NOMO-1 treated with dmso at 0.1 percent for 144 hours (cell line): ENCODE data around the gene ASPG.

ENCODE experiments used
- DNase-seq: peaks from one replicate; lab custom pipeline; 2025; ENCODE audit not compliant: unreplicated experiment; lab: John Stamatoyannopoulos, UW

ASPG gene

DNA sequence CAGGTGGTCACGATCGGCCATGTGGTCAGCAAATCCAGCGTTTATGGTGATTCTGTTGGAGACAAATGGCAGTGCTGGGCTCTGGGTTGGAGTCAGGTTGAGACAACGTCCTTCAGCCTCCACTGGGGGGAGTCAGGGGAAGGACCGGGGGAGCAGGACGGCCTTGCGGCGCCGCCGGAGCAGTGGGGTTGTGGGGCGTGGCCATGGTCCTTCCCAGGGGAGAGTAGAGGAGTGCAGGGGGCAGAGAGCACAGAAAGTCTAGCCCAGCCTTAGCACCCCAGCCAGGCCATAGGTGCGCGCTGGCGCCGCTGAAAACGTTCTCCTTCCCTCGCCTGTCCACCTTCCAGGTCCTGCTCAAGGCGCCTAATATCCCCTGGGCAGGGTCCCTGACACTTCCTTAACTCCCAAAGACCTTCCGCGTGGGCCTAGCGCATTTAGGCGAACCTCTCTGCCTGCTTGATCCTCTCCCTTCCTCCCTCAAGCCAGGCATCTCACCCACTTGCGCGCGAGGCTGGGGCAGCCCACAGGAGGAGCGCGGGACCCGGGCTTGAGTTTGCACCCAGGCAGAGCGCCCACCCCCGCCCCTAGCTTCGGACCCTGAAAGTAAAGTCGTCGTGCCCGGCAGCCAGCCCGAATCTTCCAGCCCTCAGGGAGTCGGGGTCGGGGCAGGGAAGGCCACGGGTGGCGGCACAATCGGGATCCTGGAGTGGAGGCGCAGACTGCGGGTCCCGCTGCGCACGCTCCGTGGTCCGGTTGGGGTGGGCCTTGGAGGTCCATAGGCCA lies 49.8 kb downstream of the ASPG start:
- DNase-seq = no peak

DNA sequence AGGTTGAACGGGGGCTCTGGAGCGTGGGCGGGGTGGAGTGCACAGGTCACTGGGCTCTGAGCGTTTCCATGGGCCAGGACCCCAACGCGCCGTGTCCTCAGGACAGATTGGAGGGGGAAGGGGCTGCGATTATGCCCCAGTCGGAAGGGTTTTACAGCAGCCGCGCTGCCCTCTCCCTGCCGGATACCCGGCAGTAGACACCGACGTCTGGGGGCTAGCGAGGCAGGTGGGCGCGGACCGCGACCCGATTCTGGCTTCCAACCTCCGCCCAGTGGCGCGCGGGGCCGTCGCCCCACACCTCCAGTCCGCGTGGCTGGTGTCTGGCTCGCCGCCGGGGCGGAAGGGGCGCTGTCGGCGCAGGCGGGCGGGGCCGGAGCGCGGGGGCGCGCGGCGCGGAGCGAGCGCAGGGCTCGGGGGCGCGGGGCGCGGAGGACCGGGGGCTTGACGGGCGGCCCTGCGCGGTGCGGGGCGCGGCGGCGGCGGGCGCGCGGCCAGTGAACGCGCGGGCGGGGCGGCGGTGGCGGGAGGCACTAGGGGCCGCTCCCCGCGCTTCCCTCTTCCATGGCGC lies 50.5 kb downstream of the ASPG start:
- no peak for DNase-seq

DNA sequence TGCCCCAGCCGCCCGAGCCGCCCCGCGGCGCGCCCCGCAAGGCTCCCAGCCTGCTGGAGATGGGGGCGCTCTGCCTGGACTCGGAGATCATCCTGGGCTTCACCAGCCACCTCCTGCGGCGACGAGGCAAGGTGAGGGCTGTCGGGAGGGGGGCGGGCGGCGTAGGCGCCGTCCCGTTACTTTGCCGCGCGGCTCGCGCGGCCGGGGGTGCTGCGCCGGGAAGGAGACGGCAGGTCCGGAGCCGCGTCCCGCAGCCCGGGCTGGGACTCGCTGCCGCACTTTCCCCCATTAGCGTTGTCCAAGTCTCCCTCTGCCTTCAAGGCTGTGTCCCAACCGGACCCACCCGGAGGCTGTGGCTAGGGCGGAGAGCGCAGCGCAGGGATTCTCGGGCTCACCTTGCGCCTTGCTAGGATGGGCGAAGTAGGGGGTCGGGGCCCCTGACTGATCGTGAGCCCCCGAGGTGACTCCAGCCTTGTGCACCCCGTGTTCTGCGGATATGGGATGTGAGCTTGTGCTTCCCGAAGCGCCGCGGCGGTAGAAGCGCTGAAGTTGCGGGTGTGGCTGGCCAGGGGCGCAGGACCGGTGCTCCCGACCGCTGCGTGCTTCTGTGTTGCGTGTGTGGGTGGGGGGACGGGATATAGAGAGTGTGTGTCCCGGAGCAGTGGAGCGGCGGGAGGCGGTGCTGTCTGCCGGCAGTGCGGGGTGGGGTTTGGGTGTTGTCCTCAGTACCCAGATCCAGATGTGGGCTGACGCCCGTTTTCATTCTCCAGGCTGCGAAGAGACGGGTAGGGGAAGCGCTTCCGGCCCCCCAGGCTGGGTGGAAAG lies 51.2 kb downstream of the ASPG start:
- no peak for DNase-seq

DNA sequence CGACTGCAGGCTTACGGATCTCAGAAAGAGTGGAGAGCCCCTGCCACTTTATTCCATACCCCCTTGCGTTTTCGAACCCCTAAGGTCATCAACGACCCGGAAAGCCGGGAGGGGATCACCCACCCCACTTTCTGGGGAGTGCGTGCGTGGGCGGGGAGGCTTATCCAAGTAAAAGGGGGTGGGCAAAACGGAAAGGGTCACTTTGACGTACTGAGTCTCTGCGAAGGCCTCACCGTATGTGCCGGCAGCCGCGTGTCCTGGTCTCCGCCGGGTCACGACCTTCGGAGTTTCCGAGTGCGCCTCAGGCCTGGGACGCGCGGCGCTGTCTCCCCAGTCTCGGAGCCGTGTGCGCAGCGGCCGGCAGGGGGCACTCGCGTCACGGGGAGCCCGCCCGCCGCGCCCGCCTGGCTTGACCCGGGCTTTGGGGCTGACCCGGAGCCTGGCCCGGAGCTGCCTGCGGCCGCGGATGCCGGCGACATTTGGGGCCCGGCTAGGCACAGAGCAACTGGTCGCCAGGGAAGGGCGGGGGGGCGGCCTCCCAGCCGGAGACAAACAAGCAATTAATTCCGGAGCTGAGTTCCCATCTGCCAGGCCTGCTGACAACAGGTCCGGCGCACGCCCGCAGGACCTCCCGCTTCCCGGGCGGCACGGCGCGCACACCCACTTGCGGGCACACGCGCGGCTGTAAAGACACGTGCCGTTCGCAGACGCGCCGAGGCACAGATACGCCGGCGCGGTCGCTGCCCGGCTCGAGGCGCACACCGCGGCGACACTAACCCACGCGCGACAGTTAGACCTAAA lies 52.0 kb downstream of the ASPG start:
- peak; percentile 32 for DNase-seq

DNA sequence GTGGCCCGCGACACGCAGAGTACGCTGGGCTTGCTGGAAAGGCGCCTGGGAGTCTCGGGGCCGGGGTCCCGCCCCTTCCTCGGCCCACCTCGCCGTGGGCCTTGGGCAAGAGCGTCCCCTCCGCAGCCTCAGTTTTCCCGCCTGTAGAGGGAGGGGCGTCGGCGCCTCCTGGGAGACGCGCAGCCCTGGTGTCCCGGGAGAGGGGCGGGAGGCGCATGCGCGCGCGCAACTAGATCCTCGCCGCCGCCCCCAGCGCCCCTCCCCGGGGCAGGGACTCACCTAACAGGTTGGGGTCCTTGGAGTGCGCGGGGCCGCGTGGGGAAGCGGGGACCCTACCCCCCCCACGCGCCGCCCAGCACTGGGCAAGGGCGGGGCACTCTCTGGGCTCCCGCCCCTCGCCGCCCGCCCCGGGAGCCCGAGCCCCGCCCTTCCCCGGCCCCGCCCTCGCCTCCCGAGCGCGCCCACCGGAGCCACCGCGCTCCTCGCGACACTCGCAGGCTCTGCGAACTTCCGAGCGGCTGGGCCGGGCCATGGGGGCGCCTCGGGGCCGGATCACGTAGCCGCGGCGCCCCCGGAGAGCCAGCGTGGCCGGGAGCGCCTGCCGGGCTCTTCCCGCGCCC lies 52.7 kb downstream of the ASPG start, which contains the start of gene KIF26A:
KIF26A (plus strand) TSS at position 490 of the 620 bp plus-strand sequence. CDS start 136 bp downstream, outside the sequence.
- DNase-seq = no peak

DNA sequence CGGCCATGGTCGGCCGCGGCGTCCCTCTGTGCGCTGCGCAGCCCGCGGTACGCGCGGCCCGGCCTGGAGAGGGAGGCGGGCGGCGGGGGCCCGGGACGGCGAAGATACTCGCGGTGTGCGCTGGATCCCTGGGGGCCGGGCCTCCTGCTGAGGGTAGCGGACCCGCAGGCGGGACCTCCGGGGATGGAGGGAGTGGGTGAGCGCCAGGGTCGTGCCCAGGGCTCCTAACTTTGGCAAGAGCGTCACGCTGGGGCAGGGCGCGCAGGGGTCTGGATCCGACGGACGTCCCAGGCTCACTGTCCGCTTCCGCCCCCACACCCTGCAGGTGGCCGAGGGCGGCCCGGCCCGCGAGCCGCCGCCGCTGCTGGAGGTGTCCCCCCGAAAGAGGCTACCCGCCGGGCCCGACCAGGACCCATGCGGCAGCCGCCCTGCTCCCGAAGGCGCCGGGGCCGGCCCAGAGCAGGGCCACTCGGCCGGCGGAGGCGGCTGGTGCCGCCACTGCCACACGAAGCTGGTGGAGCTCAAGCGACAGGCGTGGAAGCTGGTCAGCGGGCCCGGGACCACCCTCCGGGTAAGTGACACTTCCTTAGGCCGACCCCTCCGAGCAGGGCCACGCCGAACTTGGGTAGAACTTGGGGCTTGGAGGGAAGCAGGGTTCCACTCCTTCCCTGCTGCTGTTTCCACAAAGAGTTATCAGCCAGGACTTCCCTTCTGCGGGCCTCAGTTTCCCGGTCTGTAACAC lies 53.4 kb downstream of the ASPG start:
- no peak for DNase-seq

DNA sequence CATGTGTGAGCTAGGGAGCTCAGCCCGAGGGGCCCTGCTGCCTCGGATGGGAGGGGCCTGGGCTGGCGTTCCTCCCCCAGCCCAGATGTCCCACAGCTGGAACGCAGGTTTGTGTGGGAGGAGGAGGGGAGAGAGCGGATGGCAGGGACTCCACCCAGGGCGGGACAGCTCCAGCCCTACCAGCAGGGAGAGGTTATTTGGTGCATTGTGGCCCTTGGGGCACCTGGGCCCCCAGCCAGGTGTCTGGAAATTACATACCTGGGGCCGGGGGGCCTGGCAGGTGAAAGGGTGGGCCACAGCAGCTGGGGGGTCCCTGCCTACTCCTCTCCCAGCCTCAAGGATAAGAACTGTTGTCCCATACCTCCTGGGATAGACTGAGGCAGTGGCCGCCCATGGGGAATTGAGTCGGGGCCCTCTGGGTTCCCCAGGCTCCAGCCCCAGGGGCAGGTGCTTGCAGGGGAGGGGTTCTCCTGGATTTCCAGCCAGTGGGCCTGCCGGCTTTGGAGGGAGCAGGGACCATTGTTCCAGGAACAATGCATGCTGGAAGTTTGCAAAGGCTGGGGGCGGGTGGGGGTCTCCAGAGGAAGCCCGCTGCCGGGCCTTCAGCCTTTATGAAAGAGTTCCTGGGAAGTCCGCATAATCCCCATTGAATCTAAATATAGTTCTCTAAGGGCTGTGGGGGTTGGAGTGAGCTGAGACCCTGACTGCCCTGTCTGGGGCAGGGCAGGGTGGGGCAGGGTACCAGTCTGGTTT lies 54.1 kb downstream of the ASPG start:
- no peak for DNase-seq

DNA sequence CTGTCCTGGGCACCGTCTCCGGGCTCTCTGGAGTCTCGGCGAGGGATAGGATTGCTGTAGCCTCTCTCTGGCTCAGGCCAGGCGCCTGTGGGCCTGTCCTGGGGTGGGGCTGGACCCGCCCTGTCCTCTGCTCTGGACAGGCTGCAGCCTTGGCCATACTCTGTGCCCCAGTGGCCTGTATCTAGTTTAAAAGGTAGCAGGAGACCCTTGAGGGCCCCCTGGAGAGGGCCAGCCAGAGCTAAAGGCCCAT lies 54.6 kb downstream of the ASPG start:
- no peak for DNase-seq

DNA sequence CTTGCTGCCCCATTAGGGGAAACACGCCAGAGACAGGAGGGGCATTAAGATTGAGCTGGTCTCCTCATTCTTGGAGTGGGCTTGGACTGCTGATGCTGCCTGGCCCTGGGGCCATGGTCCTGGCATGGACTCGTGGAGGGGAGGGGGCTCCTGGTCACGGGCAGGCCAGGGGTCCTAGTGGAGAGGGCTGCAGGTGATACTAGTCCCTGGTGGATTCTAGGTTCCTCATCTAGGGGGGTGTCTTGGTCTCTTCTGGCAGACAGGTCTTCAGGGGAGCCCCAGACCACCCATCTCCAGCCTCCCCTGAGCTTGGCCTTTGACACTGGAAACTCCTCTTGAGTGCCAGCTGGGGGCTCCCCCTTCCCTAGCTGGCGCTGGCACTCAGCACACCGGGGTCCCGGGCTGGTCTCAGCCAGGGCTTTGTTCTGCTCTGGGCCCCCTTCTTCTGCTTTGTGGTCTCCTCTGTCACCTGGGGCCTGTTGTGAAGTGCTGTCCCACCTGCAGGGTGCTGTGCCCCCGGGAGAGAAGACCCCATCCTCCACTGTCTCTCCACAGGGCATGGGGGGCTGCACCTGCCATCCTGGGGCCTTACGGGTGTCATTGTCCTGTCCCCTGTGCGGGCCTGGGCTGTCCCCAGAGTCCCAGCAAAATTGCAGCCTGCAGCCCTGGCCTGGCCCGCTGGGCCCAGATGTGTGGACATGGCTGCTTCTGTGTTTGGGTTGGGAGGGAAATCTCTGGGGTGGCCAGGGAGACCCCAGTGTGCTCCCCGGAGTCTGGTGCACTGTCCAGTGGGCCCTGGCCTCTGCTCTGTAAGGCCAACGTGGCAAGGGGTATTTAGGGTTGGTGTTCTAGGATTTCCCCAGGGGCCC lies 55.2 kb downstream of the ASPG start:
- DNase-seq = no peak

DNA sequence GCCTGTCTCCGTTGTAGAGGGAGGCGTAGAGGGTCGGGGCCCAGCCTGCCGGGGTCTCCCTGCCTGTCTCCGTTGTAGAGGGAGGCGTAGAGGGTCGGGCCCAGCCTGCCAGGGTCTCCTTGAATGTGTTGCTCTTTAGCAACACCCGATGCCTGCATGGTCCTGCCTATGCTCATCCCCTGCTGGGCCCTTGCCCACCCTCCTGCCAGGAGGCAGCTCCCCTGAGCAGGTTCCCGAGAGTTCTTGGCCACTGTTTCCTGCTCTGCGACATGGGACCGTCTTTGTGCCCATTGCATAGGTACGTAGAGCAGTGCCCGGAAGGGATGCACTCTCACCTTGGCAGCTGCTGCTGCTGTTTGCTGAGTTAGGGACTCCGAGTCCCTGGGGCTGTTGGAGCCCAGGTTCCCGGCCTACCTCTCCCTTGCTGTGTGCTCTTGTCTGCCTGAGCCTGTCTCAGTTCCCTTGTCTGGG lies 56.2 kb downstream of the ASPG start:
- no peak for DNase-seq

DNA sequence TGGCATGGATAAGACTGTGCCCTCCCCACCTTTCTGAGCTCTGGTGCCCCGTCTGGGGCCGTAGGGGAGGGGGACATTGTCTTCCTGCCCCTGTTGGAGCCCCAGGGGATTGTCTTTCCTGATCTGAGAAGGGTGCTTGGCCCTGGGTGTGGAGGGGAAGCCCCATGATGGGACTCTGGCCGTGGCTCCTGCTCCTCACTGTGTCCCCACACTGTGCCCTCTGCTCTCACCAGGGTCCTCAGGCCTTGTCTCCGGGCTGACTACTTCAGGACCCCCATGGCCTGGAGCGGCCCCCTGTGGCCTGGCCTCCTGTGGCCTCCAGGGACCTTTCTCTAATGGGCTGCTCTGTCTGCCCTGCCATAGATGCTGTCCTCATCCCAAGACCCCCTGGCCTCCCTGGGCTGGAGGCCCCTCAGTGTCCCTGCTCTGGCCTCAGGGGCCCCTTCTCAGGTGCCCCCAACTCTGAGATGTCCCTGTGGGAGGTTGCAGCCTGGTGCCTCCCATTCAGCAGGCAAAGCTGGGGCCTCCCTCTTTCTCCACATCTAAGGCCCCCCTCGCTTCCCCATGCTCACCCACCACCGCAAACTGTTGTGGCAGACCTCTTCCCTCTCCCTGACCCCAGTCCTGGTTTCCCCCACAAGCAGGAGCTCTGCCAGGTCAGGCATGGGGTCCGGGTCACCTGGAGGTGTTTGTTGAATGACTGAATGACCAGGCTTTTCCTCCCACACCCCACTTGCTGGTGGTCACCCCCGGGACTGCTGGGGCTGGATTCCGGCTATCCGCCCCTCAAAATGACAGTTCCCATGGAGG lies 56.8 kb downstream of the ASPG start:
- no peak for DNase-seq

DNA sequence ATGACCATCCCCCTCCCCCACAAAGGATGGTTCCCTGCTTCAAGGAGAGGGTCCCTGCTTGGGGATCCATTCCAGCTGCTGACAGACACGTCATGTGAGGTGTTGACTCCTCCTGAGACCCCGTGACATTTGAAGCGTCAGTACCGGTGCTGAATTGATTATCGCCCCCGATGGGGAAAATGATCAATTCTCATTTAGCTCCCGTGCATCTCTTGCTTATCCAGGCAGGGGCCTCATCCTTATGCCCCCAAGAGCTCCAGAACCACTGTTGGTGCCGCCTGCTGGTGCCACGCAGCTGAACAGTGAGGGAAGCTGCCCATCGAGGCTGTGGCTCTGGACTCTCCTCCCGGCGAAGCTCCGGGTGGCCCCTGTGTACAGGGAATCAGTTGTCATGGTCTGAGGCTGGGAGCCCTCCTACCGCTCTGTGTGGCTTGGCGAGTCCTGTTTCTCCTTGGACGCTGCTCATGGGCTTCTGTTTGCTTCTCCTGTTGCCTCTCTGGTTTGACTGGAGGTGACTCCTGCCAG lies 57.5 kb downstream of the ASPG start:
- no peak for DNase-seq

DNA sequence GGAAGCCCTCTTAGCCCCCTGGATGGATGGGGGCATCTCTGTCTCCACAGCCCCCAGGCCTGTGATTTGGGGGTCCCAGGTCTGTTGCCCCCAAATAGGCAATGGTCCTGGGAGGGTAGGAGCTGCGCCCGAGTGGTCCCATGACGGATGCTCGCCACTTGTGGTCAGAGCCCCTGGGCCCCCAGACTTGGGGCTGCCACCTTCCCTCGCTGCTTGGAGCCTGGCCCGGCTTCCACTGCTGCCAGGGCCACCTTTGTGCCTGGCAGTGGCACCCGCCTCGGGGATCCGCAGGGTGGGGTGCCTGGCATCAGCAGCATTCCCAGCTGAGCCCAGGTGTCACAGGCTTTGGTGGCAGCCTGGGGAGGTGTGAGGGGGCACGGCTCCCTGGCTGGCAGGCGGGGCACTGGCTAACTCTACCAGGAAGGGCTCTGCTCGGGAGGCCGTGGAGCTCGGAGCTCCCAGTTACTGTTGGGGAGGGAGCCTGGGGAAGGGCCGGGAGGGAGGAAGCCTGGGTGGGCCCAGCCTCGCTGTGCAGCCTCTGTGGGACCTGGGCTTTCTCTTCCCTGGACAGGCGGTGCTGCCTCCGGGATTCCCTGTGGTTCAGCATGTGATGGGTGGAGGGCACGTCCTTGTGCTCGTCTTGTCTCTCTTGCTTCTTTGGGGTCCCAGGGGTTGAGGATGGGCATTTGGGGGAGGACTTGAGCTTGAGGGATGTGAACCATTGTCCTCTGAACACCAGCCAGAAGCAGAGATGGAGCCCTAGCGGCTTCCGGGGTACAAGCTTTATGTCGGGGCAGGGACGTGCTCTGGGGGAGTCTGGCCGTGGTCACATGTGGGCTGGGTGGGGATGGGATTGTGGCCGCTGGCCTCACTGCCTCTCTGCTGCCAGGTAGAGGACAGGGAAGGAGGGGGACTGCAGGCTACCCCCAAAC lies 58.3 kb downstream of the ASPG start:
- DNase-seq = no peak

DNA sequence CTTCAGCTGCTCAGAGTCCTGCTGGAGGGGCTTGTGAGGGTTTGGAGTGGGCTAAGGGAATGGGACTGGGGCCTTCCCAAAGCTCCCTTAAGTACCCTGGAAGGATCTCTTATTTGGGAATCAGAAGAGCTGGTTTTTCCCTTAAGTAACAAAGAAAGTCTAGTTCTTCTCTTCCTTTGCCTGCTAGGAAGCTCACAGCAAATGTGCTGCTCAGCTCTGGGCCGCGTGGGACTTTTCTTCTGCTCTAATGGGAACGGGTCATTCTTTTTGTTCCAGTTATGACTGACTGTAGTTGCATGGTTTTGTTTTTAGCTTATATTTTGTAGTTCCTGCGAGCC lies 58.9 kb downstream of the ASPG start:
- no peak for DNase-seq

DNA sequence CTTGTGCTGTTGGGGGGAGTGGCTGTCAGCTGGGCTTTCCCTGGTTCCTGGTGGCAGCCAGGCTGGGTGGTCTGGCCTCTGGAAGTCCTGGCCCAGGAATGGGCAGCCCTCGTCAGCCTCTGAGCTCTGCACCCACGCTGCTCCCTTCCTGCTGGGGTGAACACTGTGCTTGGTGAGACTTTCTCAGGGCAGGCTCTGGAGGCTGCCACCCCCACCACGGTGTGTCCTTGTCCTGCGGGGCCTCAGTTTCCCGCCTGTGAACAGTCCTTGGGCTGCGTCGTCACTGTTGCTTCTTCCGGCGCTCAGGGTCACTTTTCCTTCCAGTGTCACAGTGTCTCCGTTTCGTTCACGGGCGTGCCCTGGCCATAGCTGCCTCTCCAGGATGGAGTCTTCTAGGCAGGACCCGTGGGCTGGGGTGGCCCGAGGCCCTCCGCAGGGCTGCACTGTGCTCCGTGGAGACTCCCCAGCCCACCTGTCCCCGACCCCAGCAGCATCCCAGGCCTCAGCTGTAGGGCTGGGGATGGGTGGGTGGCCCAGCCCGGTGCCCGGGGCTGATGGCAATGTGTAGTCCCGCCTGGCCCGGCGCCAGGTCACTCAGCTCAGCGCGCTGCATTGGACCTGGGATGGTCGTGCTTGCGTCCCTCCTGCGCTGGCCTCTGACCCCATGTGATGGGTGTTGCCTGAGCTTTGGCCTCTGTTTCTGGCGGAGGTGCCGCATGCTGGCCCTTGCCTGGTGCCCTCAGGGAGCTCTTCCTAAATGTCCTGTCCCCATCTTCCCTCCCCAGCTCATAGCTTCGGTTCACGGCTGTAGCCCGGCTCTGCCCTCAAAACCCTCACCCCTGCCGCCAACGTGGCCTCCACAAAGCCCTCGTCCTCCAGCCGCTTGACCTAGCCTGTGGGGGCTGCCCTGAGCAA lies 59.7 kb downstream of the ASPG start:
- DNase-seq = no peak
